GM18498 (cell line): ENCODE data around the gene ASTN2.

Source experiments
- ATAC-seq: cut with Tn5 transposase; IDR thresholded peaks from one replicate; pipeline ENCODE4 v1.9.1; 2021; ENCODE audit warnings: mild to moderate bottlenecking, moderate library complexity; ENCODE audit not compliant: unreplicated experiment

ASTN2 gene

DNA sequence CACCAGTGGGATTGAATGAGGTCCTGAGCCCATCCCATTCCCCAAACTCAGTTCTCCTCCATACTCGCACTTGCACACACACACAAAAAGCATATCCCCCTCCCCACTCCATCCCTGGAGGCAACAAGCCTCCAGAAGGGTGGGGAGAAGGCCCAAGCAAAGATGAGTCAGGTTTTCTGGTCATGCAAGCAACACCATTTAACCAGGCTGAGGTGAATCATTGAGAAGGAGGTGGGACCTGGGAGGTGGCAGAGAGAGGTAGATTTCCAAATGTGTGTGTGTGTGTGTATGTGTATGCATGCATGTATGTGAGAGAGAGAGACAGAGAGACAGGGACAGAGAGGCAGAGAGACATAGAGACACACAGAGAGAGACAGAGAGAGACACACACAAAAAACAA is 913.0 kb downstream of the ASTN2 start:
- ATAC-seq = no peak

DNA sequence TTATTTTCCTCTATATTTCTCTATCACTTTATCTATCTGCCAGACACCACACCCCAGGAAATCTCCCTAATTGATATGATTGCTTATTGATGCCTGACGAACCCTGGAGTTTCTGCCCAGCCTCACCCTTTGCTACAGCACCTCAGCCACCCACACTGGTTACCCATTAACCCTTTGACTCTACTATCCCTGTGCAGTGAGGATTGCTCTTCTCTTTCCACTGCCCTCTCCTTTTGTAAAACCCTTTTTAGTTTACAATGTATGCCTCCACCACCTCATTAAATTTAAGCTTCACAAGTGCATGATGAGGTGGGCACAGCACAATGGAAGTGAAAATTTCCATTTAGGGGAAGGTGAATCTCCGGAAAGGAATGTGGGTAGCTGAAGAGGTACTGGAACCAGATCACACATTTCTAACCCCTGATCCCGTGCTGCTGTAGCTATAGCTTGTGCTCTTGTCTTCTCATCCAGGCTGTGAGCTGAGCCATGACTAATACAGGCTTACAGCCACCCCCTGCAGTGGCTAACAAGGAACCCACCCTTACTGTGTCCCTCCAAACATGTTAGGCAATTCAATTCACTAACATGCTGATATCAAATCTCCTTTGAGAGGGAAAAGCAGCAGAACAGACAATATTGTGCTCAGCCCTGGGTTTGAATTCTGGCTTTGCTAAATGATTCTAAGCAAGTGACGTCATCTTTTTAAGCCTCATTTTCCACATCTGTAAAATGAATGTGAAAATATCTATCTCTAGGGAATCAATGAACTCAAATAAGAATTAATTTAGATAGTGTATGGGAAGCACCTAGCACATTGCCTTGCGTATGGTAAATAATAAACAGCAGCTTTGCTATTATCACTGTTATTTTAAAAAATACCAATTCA is 914.6 kb downstream of the ASTN2 start:
- no peak for ATAC-seq

- no peak for ATAC-seq
These were observed 915.4 kb downstream of the ASTN2 start for GRCh38 chr9:116499434-116499833.

- ATAC-seq = no peak
These were observed 917.6 kb downstream of the ASTN2 start for GRCh38 chr9:116497095-116497890.

GRCh38 chr9:116496167-116496566 is 918.7 kb downstream of the ASTN2 start:
- ATAC-seq = no peak

GRCh38 chr9:116495725-116496124 is 919.1 kb downstream of the ASTN2 start:
- ATAC-seq = no peak

GRCh38 chr9:116494815-116495634 is 919.8 kb downstream of the ASTN2 start:
- ATAC-seq = peak; percentile 55

DNA sequence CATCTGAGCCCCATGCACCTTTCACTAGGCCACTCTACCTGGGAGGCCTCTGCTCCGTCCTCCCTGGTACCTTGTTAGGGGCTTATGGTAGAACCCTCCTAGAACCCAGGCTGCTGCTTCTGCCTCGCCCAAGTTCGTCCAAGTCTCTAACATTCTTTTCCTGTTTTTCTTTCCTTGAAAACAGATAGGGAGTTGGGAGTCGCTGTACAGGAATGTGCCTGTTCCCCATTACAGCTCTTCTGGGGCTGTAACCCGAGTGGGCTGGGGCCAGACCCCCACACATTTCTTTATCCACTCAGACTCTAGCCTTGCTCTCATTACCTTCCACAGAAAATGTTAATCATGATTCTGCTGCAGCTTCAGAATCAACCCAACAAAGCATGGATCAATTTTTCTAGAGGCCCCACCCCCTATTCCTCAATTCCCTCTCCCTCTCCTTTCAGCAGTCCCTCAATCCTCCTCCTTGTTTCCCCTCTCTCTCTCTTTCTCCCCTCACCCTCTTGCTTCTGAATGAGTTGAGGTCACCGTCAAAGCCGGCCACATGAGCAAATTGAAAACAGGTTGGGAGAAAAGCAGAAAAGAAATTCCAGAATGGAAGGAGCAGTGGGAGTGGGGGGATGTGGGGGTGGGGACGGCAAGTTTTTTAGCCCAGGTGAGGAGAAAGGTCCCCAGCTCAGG is 921.5 kb downstream of the ASTN2 start:
- ATAC-seq = no peak

- no peak for ATAC-seq
These were observed 923.2 kb downstream of the ASTN2 start for GRCh38 chr9:116491659-116492058.

- ATAC-seq = no peak
These were observed 923.6 kb downstream of the ASTN2 start for GRCh38 chr9:116491219-116491618.

DNA sequence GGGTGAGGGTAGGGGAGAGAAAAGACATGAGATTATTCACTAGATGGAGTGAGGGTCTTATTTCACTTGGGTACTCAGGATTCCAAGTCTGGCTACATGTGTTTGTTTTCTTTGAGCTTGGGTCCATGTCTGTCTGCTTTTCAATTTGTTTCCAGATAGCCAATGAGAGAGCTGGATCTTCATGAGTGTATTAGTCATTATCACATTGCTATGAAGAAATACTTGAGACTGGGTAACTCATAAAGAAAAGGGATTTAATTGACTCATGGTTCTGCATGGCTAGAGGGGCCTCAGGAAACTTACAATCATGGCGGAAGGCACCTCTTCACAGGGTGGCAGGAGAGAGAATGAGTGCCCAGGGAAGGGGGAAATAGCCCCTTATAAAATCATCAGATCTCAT is 924.5 kb downstream of the ASTN2 start:
- ATAC-seq = no peak

DNA sequence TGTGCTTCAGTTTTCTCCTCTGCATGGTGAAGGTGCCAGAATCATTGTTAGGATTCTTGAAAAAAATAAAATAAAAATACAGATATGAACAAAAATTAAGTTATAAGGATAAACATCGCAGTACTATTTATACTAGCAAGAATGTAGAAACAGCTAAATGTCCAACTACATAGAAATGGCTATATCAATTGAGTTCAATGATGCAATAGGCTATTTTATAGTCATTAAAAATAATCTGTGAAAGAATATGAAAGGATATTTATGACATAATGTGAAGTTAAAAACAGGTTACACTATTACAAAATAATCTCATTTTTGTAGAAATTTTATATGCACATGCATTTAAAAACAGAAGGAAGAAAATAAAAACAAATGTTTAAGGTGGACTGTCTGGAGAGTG is 926.5 kb downstream of the ASTN2 start:
- no peak for ATAC-seq

DNA sequence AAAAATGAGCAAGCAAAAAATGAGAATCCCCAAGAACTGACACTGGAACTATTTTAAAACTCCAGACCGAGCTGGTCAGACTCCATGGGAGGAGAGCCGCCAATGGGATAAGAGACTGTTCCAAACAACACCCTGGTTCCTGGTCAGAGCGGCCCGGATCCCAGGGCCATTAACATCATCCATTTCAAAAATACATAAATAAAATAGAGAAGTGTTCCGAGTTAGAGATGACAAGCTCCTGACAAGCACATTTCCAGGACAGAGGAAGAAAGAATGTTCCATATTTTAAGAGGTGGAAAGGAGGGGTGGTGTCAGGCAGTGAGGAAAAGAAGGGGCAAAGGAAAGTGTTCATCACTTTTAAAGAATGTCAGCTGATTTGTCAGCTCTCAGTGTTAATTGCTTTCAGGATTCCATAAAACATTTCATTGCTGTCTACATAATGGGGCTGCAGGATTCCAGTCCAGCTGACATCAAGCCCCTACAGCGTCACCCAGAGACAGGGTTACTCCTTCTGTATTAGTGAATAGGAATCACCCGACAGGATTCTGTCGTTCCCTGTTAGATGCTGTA is 930.3 kb downstream of the ASTN2 start:
- ATAC-seq = no peak

GRCh38 chr9:116483622-116484491 is 931.0 kb downstream of the ASTN2 start:
- ATAC-seq = no peak

GRCh38 chr9:116482740-116483139 is 932.1 kb downstream of the ASTN2 start:
- no peak for ATAC-seq

DNA sequence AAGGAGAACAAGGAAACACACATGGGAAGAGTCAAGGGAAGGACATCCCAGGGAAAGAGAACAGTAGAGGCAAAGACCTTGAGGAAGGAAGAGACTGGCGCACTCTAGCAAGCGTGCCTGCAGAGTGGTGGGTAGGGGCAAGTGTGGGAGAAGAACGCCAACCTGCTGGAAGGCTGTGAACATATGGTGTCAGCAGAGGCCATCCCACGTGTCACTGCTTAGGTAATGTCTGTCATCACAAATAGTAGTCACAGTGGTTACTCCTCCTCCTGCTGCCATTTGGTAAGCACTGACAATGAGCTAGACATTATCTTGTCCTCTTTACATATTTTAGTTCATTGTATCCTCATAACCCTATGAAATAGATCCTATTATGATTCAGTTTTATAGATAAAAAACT is 934.2 kb downstream of the ASTN2 start:
- no peak for ATAC-seq

DNA sequence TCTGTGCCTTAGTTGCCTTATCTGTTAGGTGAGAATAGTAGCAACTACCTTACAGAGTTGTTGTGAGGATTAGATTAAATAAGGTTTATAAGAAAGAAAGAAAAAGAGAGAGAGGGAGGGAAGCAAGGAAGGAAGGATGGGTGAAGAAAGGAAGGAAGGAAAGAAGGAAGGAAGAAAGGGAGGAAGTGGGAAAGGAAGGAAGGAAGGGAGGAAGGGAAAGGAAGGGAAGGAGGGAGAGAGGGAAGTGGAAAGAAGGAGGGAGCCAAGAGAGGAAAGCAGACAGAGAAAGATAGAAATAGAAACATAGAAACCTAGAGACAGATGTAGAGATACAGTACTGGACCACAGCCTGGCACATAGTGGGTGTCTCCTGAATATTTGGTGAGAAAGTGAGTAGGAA is 934.9 kb downstream of the ASTN2 start:
- ATAC-seq = no peak

- ATAC-seq = no peak
These were observed 935.8 kb downstream of the ASTN2 start for GRCh38 chr9:116479056-116479544.

DNA sequence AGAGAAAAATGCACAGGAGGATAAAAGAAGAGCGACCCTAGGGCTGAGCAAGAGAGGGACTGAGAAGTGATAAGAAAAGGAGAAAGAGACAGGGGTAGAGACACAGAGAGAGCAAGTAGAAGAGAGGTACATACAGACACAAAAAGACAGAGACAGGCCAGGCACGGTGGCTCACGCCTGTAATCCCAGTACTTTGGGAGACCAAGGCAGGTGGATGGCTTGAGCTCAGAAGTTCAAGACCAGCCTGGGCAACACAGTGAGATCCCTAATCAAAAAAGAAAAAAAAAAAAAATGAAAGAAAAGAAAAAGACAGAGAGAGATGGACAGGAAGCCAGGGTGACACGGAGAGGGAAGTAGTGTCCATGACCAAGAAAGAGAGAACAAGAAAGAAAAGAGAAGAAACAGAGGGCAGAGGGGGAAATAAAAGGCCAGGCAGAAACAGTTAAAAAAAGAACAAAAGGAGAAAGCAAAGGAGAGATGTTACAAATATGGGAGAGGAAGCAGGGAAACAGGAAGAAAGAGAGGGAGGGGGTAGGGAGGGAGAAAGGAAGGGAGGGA is 937.2 kb downstream of the ASTN2 start:
- no peak for ATAC-seq
